Colonic mucosa (tissue), 4 donors: ENCODE data around the gene FCRL6. TPM values are rescaled to one million over a fixed set of nuclear protein-coding genes. Genes with fewer than 3 reads are reported as not detected.

ENCODE experiments used
- DNase-seq: peaks from one replicate; pipeline ENCODE4 v3.0.0-alpha.2; 2020
- H3K27ac ChIP-seq: fragments of 200-600 bp; one replicate; pipeline ENCODE4 v1.8.0; 2021
- H3K27me3 ChIP-seq: fragments of 200-600 bp; one replicate; pipeline ENCODE4 v1.8.0; 2021
- H3K36me3 ChIP-seq: fragments of 200-600 bp; one replicate; pipeline ENCODE4 v1.8.0; 2021
- H3K4me1 ChIP-seq: fragments of 200-600 bp; one replicate; pipeline ENCODE4 v1.8.0; 2021; ENCODE audit warnings: mild to moderate bottlenecking
- H3K4me3 ChIP-seq: fragments of 200-600 bp; one replicate; pipeline ENCODE4 v1.8.0; 2021
- H3K9ac ChIP-seq, 2 donors: one replicate each; pipeline ENCODE4 v1.7.0; 2013; ENCODE audit warnings: control low read depth in 2 of 2, low read depth in 2 of 2, low read length in 2 of 2
- H3K9me3 ChIP-seq: fragments of 200-600 bp; one replicate; pipeline ENCODE4 v1.8.0; 2021
- CTCF ChIP-seq: fragments of 200-600 bp; IDR thresholded peaks from one replicate; pipeline ENCODE4 v1.8.0; 2022; ENCODE audit warnings: antibody characterized with exemption, mild to moderate bottlenecking
- intact Hi-C: fragments of 100-400 bp; cut with DNase I; formaldehyde crosslinking; loops from one replicate; pipeline ENCODE4 v1.14.1; 2022
- total RNA-seq, 2 donors: library from RNA; stranded (reverse); fragmentation: NEBNext Ultra II Directional in 1 of 2; extraction: Animal tissue kit (Norgen Biotek cat#: 25700) in 1 of 2; gene quantifications; one replicate each; pipeline ENCODE4 v1.2.1, GENCODE V29; 2021
- donor health status: healthy.
- donor health status: DM: no; HTN: no; CAD: no.
- donor health status: DM: no; HTN: no; CAD: no.

FCRL6 gene
- total RNA-seq, 2 donors from 2014 or later: not detected

GRCh38 chr1:159779403-159779851, 22.7 kb upstream of the FCRL6 start:
- Histone ChIP-seq H3K27me3 (no peaks in the 10 kb centered on the region), H3K27ac (no peak overlapping the region), H3K9me3 (no peaks in the 10 kb centered on the region), H3K36me3 (no peaks in the 10 kb centered on the region), H3K4me3 (no peak overlapping the region), H3K9ac (no peak overlapping the region), H3K4me1 (peaks cover 4% of the 10 kb centered on the region)
- intact Hi-C loops: loop anchor here (10.0 kb wide), 1 partner anchor 575 kb away; the partner anchor contains the start of gene ACKR1
- DNase-seq: no peak
- no peak for TF ChIP-seq CTCF

DNA sequence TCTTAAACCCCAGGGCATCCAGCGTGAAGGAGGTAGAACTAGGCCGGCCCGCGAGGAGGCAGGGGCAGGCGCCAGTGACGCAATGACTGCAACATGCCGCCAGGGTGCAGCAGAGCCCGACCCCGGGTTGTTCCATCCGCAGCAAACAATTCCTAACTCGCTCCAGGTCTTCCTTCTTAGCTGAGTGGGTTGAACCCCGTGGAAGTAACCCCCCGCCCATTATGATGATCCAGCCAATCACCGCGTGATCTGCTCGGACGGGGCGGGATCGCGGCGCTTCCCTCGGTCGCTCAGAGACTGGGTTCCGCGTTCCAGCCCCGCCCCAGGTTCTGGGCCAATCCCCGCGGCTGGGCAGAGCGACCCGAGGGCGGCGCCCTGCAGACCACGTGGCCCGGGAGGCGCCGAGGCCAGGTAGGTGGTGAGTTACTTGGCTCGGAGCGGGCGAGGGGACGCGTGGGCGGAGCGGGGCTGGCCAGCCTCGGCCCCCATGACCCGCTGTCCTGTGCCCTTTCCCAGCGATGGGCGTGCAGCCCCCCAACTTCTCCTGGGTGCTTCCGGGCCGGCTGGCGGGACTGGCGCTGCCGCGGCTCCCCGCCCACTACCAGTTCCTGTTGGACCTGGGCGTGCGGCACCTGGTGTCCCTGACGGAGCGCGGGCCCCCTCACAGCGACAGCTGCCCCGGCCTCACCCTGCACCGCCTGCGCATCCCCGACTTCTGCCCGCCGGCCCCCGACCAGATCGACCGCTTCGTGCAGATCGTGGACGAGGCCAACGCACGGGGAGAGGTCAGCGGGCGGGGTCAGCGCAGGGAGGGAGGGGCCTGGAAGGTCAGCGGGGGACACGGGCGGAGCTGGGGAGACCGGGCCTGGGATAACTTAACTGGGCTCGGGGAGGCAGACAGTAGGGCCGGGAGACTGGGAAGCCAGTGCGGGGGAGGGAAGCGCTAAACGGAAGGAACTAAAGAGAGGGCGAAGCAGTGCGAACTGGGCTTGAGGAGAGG, 21.3 kb upstream of the FCRL6 start, which contains the start of gene DUSP23:
DUSP23 (plus strand) TSS at position 380 of the 1,000 bp plus-strand sequence; CDS start at position 519, 139 bp downstream.
- peaks cover 4% of the 10 kb centered on the region for H3K4me1 ChIP-seq
- intact Hi-C loops: loop anchor here (5.0 kb wide), 1 partner anchor 111 kb away; no protein-coding TSS in a partner anchor
- H3K4me3 ChIP-seq: peak within 1 kb of the TSS; percentile 95
- H3K36me3 ChIP-seq: no peaks in the 10 kb centered on the region
- H3K27ac ChIP-seq: peak within 1 kb of the TSS; percentile 77
- no peaks in the 10 kb centered on the region for H3K27me3 ChIP-seq
- peak within 1 kb of the TSS; percentile 68 to 91 for H3K9ac ChIP-seq
- TF ChIP-seq CTCF: peak; percentile 89
- H3K9me3 ChIP-seq: no peaks in the 10 kb centered on the region
- peak; percentile 98 for DNase-seq

DNA sequence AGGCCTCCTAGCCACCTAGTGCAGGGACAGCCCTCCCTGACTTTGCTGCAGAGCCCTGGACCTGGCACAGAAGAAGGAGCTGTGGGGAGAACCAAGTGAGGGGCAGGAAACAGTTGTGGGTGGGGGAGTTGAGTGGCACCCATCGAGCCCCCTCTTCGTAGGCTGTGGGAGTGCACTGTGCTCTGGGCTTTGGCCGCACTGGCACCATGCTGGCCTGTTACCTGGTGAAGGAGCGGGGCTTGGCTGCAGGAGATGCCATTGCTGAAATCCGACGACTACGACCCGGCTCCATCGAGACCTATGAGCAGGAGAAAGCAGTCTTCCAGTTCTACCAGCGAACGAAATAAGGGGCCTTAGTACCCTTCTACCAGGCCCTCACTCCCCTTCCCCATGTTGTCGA, 20.2 kb upstream of the FCRL6 start:
- Histone ChIP-seq H3K4me3 (no peak overlapping the region), H3K9ac (peak overlapping the region in 1 of 2 donors; percentile 68), H3K36me3 (no peaks in the 10 kb centered on the region), H3K27ac (no peak overlapping the region), H3K9me3 (no peaks in the 10 kb centered on the region), H3K4me1 (peaks cover 4% of the 10 kb centered on the region), H3K27me3 (no peaks in the 10 kb centered on the region)
- intact Hi-C loops: loop anchor here (5.0 kb wide), 1 partner anchor 110 kb away; no protein-coding TSS in a partner anchor
- DNase-seq: no peak
- TF ChIP-seq CTCF: no peak

- Histone ChIP-seq H3K9ac (no peak overlapping the region), H3K27me3 (no peaks in the 10 kb centered on the region), H3K9me3 (no peaks in the 10 kb centered on the region), H3K36me3 (no peaks in the 10 kb centered on the region), H3K4me1 (peaks cover 4% of the 10 kb centered on the region), H3K4me3 (no peak overlapping the region), H3K27ac (no peak overlapping the region)
- no peak for DNase-seq
- no peak for TF ChIP-seq CTCF
- intact Hi-C loops: loop anchor here (5.0 kb wide), 1 partner anchor 109 kb away; no protein-coding TSS in a partner anchor
Measured at GRCh38 chr1:159783724-159784123, 18.4 kb upstream of the FCRL6 start.

DNA sequence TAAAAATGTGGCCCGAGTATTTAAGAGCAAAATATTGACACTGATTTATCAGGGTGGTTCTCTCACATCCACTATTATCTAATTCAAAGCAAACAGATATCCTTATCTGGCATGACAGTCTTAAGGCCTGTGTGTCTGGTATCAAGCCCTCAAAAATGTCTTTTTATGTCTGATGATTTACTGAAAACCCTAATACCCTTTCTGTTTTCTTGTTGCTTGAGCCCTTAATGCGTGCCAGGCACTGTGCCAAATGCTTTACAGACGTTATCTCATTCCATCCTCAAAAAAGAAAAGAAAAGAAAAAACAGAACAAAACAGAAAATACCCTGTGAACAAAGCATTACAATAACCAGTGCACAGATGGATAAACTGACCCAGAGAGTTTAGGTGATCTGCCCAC, 15.7 kb upstream of the FCRL6 start:
- H3K9ac ChIP-seq: no peak overlapping the region
- no peak for TF ChIP-seq CTCF
- H3K4me3 ChIP-seq: no peak overlapping the region
- no peaks in the 10 kb centered on the region for H3K9me3 ChIP-seq
- H3K27me3 ChIP-seq: no peaks in the 10 kb centered on the region
- DNase-seq: no peak
- H3K36me3 ChIP-seq: no peaks in the 10 kb centered on the region
- no peaks in the 10 kb centered on the region for H3K4me1 ChIP-seq
- no peak overlapping the region for H3K27ac ChIP-seq
- intact Hi-C loops: no loop called here
